ENCODE results near the gene RAB44.

GRCh38 chr6:36685926-36686667 is 11.5 kb upstream of the RAB44 start:
- TF ChIP-seq CTCF (conservative IDR thresholded peaks at IDR 0.05 in 1 of 2, IDR thresholded peaks at IDR 0.05 in 1 of 2; ENCODE audit: extremely low read depth in 1 of 2, insufficient read depth in 1 of 2, low read depth in 1 of 2, low read length in 2 of 2), result no peak
- TF ChIP-seq EZH2 (IDR thresholded peaks at IDR 0.05; ENCODE audit: borderline replicate concordance, low read length), result no peak

All from mammary epithelial cell (primary cell).